HG02642 (cell line): Measurements from ENCODE around the gene CTXN1.
"Not testable (repeated sequence)": the region's sequence is repeated elsewhere in the genome, so short reads cannot be mapped to it uniquely, and the experiment has no call there.

ENCODE experiments used
- ATAC-seq: cut with Tn5 transposase; IDR thresholded peaks from one replicate; pipeline ENCODE4 v1.9.1; 2021; ENCODE audit warnings: mild to moderate bottlenecking; ENCODE audit not compliant: unreplicated experiment, poor library complexity

Gene CTXN1

DNA sequence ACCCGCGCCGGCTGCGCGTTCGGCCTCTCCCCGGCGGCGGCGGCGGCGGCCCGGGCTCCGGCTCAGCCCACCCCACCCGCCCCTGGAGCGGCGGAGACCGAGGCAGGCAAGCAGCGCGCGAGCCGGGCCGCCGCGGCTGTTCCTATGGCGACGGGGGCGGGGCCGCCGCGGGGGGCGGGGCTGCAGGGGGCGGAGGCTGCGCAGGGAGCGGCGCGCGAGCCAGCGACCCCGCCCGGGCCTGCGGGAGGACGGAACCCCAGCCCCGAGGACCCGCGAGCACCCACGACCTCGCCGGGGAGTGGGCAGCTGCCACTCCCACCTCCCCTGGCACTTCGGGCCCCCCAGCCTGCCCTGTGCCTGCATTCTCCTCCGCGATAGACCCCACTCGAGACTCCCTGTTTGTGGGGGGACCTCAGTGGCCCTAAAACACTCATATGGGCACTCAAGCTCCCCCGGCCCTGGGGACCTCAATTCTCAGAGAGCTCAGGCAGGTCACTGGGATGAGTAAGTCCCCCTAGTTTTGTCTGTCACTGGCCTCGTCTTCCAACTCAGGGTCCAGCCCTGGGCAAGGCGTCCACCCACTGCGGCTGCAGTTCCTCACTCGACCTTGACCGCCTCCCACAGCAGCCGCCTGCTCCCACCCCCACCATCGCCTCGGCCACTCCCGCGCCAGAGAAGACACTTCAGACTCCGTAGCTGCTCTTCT, at the start of gene CTXN1:
Gene CTXN1 (minus strand): TSS at position 115 of the 706 bp plus-strand sequence. CDS start 597 bp downstream, outside the sequence.
- no peak for ATAC-seq

DNA sequence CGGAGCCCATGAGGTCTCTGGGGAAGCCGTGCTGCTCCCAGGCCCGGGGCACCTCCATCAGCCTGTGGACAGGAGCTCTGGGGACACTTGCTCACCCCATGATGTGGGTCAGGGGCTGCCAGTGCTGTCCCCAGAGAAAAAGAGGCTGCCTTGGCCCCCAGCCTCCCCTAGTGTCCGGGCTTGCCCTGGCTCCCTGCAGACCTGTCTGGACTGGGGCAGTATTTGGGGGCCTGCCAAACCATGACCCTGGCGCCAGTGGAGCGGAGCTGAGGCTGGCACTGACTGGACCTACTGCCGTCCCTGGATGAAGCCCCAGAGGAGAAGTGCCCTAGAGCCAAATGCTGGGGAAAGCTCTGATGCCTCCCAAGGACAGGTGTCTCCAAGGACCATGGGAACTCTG, 49.1 kb upstream of the CTXN1 start:
- no peak for ATAC-seq

DNA sequence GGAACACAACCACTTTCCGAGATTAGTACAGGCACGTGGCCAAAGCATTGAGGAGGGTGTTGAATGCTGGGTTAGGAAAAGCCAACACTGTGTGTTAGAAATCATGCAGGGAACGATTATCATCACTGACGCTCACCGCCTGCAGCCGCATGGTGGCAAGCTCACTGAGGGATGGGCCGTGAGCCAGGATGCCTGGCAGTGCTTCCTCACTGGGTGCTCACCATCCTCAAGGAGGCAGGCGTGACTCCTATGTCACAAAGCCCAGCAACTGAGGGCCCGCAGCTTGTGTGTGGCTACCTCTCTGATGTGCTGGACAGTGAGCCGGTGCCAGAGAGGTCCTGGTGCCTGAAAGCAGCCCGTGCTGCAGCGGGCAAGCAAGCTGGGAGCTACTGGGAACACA, 47.9 kb upstream of the CTXN1 start:
- ATAC-seq: no peak

DNA sequence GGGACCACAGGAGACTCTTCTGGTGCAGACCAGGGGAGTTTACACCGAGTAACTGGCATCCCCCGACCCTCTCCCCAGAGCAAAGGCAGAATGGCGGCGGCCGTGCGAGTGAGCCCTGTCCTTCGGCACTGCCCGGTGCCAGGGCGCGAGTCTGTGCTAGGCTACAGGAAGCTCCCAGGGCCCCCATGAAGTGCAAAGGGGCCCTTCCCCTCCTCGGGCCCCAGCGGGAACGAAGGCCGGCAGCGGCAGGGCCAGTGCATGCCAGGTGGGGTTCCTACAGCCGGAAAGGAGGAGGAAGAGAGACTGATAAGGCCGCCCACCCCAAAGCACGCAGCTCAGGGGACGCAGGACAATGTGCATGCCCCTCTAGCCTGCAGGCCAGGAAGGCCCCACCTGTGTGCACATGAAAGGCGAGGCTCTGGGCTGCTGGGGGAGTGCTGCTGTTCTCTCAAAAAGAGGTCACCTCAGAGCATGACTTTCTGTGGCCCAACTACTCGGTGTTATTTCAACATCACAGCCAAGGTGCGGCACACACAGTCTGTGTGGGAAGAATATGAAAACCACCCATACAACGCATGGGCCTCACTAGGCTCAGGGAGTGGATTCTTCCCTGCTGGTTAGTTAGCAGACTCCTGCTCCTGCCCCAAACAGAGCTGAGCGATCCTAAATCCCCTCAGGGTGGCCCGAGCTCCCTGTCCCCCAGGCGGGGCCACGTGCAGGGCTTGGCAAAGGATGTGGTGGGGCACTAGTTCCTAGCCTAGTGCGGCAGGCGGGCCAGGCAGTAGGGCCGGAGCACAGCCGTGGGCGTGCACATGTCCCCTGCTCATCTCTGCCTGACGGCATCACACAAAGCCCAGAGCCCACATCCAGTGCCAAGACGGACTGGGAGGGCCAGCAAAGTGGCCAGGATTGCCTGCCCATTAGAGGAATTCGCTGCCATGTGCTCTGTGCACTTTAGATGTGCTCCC, 45.9 kb upstream of the CTXN1 start:
- ATAC-seq: no peak

DNA sequence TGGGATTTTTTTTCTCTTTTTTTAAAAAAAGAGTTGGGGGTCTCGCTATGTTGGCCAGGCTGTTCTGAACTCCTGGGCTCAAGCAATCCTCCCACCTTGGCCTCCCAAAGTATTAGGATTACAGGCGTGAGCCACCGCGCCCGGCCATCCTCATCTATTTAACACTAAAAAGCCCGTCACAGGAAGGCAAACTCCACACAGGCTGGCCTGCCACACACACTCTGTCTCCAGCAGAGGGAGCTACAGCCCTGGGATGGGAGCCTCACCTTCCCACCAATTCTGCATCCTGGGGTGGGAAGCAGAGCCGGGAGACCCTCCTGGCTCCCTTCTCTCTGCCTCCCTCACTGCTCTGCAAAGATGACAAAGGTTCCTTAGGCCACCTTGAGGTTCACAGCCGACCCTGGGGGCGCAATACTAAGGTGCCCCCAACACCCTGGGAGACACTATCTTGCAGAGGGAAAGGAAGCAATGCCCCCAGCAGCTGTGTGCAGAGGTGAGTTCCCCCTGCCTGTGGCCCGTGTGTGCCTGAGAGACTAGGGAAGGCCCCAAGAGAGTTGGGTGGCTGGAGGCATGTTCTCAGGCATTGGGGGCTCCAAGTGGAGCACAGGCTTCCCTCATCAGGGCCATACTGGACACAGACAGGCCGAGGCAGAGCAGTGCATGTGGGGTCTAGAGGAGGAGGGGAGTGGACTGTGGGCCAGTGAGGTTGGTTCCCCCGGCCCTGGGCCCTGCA, 44.9 kb upstream of the CTXN1 start:
- ATAC-seq: no peak

DNA sequence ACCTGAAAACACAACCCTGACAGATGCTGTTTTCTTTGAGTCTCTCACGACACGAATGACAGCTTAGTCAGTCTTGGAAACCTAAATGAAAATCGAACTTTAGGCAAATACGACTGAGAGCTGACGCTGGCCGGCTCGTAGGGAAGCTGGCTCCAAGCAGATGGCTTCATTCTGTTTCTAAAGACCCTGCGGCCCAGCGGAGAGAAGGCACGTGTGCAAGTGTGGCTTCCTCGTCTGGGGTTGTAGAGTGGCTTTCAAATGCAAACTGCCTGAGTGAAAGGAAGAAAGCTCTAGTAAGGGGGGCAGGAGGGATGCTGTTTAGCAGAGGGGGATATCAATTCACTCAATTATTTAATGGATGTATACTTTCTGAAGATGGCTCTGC, 43.6 kb upstream of the CTXN1 start:
- no peak for ATAC-seq

DNA sequence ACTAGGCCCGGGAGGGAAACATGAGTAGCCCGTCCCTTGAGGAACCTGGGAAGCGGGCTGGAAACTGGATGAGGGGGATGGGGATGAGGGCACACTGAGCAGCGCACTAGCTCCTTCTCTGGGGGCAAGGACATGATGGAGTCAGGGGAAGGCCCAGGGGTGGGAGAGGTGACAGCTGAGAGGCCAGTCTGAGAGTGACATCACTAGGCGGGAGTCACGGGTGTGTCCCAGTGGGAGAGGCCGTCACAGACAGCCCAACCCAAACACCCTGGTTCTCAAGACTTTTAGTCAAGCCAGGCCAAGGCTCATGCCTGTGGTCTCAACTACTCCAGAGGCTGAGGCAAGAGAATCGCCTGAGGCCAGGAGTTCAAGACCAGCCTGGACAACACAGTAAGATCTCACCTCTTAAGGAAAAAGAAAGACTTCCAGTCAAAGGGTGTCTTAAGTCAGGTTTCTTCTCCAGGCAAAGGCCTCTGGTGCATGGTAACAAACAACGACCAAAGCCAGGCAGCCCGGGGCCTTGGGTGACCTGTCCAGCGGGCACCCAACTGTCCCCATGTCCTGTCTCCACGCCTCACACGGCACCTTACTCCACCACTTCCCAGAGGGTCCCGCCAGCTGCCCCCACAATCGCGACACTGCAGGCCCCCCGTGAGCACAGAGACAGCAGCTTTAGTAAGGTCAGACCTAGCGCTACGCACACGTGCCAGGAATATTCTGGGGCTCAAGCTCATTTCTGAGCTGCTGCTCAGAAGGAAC, 43.0 kb upstream of the CTXN1 start:
- no peak for ATAC-seq

DNA sequence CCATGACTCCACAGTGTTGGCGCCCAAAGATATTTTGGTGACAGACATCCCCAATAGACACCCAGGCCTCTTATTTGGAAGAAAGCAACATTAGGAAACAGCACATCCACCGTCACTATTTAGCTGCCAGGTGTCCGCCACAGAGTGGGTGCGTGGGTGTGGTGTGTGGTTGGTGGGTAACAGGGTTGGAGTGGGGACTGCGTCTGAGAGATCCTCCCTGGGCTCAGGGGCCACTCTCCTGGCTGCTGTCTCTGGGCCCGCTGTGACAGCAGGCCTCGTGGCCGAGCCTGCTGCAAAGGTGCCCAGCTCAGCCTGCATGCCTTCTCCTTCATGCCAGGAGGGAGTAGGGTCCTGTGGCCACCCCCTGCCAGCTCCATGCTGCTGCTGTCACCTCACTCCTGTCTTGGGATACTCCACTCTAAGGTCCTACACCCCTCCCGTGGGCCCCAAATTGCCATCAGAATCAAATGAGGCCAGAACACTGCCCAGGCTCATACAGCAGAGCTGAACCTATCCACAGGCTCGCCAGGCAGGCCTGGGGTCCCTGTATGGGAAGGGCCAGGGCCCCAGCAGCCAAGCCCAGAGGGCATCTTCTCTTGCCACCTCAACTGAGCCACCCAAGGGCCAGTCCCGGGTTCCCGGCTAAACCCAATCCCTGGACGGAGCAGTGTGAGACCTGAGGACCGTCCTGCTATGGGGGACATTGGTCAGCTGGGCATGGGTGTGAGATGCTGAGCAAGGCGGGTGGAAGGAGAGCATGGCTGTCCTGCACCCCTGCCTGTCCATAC, 42.3 kb upstream of the CTXN1 start:
- no peak for ATAC-seq

DNA sequence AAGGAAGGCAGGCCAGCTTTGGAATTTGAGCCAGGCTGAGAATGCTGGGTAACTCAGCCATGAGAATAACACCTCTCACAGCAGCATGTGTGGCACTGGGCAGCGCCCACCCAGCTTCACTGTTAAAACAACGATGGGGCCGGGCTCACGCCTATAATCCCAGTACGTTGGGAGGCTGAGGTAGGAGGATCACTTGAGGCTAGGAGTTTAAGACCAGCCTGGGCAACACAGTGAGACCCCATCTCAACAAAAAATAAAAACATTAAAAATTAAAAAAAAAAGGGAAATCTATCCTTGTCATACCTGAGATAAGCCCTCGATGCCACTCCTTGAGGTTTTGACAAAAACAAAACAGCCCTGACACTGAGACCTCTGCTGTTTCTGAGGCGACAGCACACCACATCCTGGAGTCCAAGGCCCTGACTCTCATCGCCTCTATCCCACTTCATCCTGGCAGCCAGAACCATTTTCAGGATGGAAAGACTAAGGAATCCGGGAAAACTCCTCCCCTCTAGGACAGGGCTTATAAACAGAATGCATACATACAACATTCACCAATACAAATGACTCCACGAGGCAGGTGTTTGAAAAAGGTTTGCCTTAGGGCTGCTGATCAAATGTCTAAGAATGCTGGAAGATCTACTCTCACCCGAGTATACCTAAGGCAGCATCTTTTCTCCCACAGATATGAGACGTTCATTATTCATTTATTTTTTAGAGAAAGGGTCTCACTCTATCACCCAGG, 40.2 kb upstream of the CTXN1 start:
- ATAC-seq: no peak

DNA sequence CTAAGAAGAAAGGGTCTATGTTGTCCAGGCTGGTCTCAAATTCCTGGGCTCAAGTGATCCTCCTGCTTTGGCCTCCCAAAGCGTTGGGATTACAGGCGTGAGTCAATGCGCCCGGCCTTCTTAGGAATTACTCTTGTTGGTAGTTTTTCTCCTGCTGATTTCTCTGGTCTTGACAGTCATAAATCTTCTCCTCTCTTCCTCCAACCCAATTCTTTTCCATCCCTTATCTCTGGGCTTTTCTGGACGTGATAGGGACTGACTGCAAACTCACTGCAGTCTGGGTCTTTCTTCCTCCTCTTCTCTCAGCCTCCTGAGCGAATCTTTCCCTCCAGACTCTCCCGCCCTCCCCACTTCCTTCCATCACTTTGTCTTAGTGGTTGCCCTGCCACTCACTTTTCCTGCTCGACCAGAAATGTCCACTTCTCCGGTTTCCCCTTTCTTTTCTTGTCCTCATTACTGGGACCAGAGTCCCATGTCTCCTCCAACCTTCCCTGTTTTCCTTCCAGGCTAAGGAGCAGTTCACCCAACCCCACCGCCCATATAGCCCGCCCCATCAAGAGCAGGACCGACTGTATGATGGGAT, 39.4 kb upstream of the CTXN1 start:
- no peak for ATAC-seq

DNA sequence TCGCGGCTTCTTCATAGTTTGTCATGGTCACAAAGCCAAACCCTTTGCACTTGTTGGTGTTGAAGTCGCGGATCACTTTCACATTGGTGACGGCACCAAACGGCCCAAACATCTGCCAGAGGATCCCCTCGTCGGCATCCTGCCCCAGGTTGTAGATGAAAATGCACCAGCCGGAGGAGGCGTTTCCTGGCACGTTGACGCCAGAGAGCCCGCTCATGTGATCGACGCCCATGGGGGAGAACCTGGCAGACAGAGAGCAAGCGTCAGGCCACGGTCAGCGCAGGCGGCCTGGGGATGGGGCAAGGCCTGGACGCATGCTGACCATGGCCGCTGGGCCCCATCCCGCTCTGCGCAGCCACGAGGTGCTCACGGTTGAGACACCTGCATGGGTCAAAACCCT, 37.6 kb upstream of the CTXN1 start:
- no peak for ATAC-seq

DNA sequence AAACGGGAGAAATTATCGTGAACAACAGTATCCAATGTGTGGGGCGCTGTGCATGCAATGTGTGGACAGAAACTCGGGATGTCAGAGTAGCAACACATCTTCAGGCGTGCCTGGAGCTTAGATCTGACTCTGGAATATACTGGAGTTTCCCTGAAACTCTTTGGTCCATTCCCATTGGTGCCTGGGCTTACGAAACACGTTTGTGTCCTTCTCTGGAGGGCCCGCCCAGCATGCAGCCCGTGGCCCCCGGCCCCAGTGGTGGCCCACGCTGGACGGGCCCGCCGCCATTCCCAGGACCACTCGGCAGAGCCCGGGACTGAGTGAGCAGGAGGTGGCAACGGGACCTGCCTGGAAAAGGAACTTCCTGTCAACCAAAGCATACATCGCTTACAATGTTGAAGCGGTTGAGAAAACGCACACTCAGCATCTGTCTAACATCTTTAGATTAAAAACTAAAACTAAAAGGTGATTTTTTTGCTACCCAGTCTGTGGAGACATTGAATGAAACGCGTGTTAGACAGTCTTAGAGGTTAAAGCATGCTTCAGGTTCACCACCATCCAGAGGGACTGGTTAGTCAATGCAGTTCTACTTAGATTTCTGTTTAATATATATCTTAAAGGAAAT, 36.8 kb upstream of the CTXN1 start:
- ATAC-seq: no peak

DNA sequence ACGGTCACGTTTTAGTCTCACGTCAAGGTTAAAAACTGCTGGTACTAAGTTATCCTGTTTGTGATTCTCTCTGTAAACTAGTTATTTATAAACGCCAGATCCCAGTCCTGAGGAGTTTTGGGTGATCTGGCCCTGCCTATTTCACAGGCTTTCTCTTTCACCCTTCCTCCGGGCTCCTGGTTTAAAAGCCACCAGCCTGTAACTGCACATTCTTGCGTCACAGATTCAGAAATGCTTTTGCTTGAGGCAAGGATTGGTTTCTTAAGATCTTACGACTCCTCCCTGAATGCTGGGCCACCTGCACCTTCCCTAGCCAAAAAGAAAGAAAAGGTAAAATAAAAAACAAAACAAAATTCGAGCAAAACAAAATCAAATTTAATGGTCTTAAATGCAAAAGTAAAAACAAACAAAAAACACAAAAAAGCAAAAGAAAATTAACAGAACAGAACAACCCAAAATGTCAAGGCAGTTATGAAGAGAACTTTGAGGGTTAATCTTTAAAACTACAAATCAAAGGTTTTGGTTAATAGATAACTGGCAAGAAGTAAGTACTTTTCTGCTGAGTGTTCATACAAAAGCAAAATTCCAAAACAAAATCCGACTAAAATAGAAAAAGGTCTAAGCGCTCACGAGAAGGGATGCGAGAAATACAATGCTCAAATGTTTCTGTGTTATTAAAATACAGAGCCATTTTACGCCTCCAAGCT, 36.1 kb upstream of the CTXN1 start:
- ATAC-seq: no peak

DNA sequence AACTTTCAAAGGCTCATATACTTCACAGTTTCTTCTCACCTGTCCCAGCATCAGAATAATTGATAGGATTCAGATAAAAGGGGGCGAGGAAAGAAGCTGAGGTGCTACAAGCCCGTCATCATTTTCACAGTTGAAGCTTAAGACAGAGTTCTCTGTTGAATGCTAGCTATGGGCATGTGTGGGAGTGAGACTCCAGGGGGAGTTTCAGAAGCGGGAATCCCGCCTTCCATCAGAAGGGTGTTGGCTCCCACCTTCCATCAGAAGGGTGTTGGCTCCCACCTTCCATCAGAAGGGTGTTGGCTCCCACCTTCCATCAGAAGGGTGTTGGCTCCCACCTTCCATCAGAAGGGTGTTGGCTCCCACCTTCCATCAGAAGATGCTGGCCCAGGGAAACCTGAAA, 35.1 kb upstream of the CTXN1 start:
- ATAC-seq: not testable (repeated sequence)

DNA sequence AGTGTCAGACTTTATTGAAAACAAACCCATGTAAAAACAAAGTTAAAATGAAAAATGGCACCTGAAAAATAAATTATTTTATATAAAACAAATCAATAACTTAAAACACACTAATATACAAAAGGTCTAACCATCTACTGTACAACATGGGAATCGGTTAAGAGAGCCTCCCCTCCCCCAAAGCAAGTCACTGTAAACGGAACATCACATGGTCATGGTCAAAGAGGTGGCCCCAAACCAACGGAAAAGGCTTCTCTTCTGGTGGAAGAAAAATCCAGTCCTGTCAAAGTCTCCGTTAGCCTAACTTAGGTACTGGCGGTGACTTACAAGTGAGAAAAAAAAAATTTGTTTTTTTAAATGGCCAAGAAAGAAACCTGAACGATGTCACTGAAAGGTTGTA, 33.3 kb upstream of the CTXN1 start:
- no peak for ATAC-seq

DNA sequence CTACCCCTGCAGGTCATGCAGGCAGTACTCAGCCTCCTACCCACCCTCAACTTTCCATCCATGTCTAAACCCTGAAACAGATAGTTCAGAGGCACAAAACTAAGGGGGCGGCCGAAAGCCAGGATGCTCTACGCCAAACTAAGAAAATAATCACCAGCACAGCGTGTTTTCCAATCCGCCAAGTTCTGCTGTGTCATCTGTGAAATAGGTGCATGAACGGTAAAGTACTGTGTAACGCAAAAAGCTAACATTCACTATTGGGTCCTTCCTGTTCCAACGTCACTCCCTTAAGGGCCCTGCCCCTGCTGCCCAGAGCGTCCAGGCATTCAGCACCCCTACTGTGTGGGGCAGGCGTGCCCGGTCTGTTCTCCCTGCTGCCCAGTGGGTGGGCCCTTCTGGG, 29.8 kb upstream of the CTXN1 start:
- ATAC-seq: no peak

DNA sequence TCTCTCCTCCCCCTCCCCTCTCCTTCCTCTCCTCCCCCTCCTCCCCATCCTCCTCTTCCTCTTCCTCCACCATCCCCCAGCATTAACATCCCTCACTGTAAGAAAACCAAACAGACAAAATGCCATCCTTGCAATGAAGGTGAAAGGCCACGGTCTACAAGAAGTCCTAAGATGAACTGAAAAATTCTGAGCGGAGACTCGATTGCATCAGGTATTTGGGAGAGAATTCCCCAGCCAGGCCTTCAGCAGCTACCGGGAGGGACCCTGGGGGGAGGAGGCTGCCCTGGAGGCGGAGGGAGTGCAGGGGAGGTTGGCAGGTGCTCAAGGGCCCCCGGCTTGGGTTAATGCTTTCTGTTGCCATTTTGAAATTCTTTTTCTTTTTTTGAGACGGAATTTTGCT, 27.6 kb upstream of the CTXN1 start:
- no peak for ATAC-seq
